Naive thymus-derived CD4-positive, alpha-beta T cell (primary cell): ENCODE results near the gene MTM1. TPM values are rescaled to one million over a fixed set of nuclear protein-coding genes. Genes with fewer than 3 reads are reported as not detected.

ENCODE experiments used
- ATAC-seq: fragments of 150-1000 bp; cut with Tn5 transposase; 2 replicates; pipeline ENCODE4 v1.10.0; 2021; ENCODE audit warnings: mild to moderate bottlenecking, moderate library complexity
- CTCF ChIA-PET: fragments of 350-600 bp; sonication (Branson Sonifier 250); formaldehyde crosslinking; loops from one replicate; lab custom pipeline; 2021; ENCODE audit warnings: antibody characterized with exemption; lab: Charles Lee
- POLR2A ChIA-PET: fragments of 350-600 bp; sonication (Branson Sonifier 250); formaldehyde crosslinking; loops from one replicate; lab custom pipeline; 2021; ENCODE audit warnings: antibody characterized with exemption, inconsistent platforms; lab: Charles Lee
- DNase-seq, 9 donors: peaks; one replicate each; pipeline versions ENCODE4 v3.0.0 to v3.0.0-alpha.2; 2020 to 2022; ENCODE audit warnings: mixed read lengths in 1 of 9
- H3K27ac ChIP-seq: one replicate; pipeline ENCODE4 v1.7.0; 2013; ENCODE audit warnings: mild to moderate bottlenecking, low read depth, low read length, moderate library complexity
- H3K27me3 ChIP-seq, 2 donors: one replicate each; pipeline ENCODE4 v1.7.0; 2013; ENCODE audit warnings: low read length in 2 of 2, mild to moderate bottlenecking in 2 of 2, moderate library complexity in 2 of 2; ENCODE audit not compliant: control insufficient read depth in 2 of 2, insufficient read depth in 2 of 2
- H3K36me3 ChIP-seq, 3 experiments: 1 replicate in 2 of 3; 2 replicates in 1 of 3; pipeline ENCODE4 v1.7.0; 2013; ENCODE audit warnings: low read length in 3 of 3, mild to moderate bottlenecking in 3 of 3, moderate library complexity in 1 of 3; ENCODE audit not compliant: insufficient read depth in 3 of 3, control insufficient read depth in 2 of 3
- H3K4me1 ChIP-seq, 2 donors: one replicate each; pipeline ENCODE4 v1.7.0; 2013; ENCODE audit warnings: low read length in 2 of 2, mild to moderate bottlenecking in 2 of 2, moderate library complexity in 1 of 2; ENCODE audit not compliant: control insufficient read depth in 2 of 2, insufficient read depth in 2 of 2
- H3K4me3 ChIP-seq: 2 replicates; pipeline ENCODE4 v1.7.0; 2013; ENCODE audit warnings: mild to moderate bottlenecking, low read length
- H3K9me3 ChIP-seq, 3 experiments: 1 replicate in 2 of 3; 2 replicates in 1 of 3; pipeline ENCODE4 v1.7.0; 2013; ENCODE audit warnings: low read length in 3 of 3; ENCODE audit not compliant: control insufficient read depth in 2 of 3
- H3K27ac Mint-ChIP-seq, 9 donors: one replicate each; pipeline ENCODE4 v1.8.0; 2020 to 2022; ENCODE audit warnings: mixed read lengths in 9 of 9, mild to moderate bottlenecking in 8 of 9, moderate library complexity in 5 of 9, inconsistent platforms in 2 of 9
- H3K27me3 Mint-ChIP-seq, 5 donors: one replicate each; pipeline ENCODE4 v1.8.0; 2021 to 2022; ENCODE audit warnings: mixed read lengths in 5 of 5, mild to moderate bottlenecking in 1 of 5
- H3K36me3 Mint-ChIP-seq, 5 donors: one replicate each; pipeline ENCODE4 v1.8.0; 2020 to 2022; ENCODE audit warnings: mixed read lengths in 5 of 5, mild to moderate bottlenecking in 3 of 5, inconsistent platforms in 1 of 5
- H3K4me1 Mint-ChIP-seq, 7 donors: one replicate each; pipeline ENCODE4 v1.8.0; 2020 to 2022; ENCODE audit warnings: mixed read lengths in 7 of 7, mild to moderate bottlenecking in 3 of 7, inconsistent platforms in 1 of 7
- H3K4me3 Mint-ChIP-seq, 10 donors: one replicate each; pipeline ENCODE4 v1.8.0; 2020 to 2022; ENCODE audit warnings: mild to moderate bottlenecking in 10 of 10, mixed read lengths in 10 of 10, moderate library complexity in 6 of 10, inconsistent platforms in 2 of 10
- H3K9me3 Mint-ChIP-seq, 11 donors: one replicate each; pipeline ENCODE4 v1.8.0; 2020 to 2022; ENCODE audit warnings: mixed read lengths in 11 of 11, mild to moderate bottlenecking in 4 of 11, inconsistent platforms in 1 of 11, moderate library complexity in 1 of 11
- intact Hi-C, 2 donors: fragments of 100-400 bp; cut with micrococcal nuclease; formaldehyde crosslinking; loops; one replicate each; pipeline ENCODE4 v1.15.1; 2023
- polyA plus RNA-seq, 2 donors: library from polyadenylated mRNA; unstranded; fragments of 300-500 nt; fragmentation: Illumina TruSeq; gene quantifications; one replicate each; pipeline ENCODE4 v1.2.3, GENCODE V29; 2021
- total RNA-seq, 6 experiments: library from RNA in 5 of 6; stranded (reverse) in 5 of 6; gene quantifications; 1 replicate in 5 of 6; 2 replicates in 1 of 6; pipeline ENCODE4 v1.2.3 and lab custom pipeline; 2021 to 2026

MTM1 gene
- total and polyA plus RNA-seq, 7 experiments from 2014 or later: 11.9 to 34.7 (median 24.6) TPM

- ChIA-PET CTCF (no interaction called here), POLR2A (no interaction called here)
- Mint-ChIP-seq H3K27me3 (no peaks in the 10 kb centered on the region), H3K4me1 (peaks cover 0 to 19% (median 11%) of the 10 kb centered on the region in 7 donors), H3K9me3 (peaks cover 0 to 1% (median 0%) of the 10 kb centered on the region in 11 donors), H3K4me3 (no peak overlapping the region), H3K27ac (peak overlapping the region in 4 of 9 donors; percentile 22 to 49 (median 40)), H3K36me3 (peaks cover 0 to 27% (median 19%) of the 10 kb centered on the region in 5 donors)
- intact Hi-C loops: no loop called here
- H3K36me3 ChIP-seq: peaks cover 0 to 22% (median 0%) of the 10 kb centered on the region in 3 experiments
- H3K27me3 ChIP-seq: no peaks in the 10 kb centered on the region
- H3K4me3 ChIP-seq: no peak overlapping the region
- no peak for ATAC-seq
- H3K9me3 ChIP-seq: no peaks in the 10 kb centered on the region
- no peak overlapping the region for H3K27ac ChIP-seq
- no peaks in the 10 kb centered on the region for H3K4me1 ChIP-seq
- no peak for DNase-seq
Observed at GRCh38 chrX:150621652-150622051, 53.2 kb downstream of the MTM1 start.

- H3K27ac ChIP-seq: no peak overlapping the region
- intact Hi-C loops: no loop called here
- DNase-seq (no peak), ATAC-seq (no peak)
- CTCF ChIA-PET: no interaction called here
- H3K4me1 ChIP-seq: no peaks in the 10 kb centered on the region
- peak overlapping the region in 1 of 9 donors; percentile 13 for H3K27ac Mint-ChIP-seq
- no peak overlapping the region for H3K4me3 ChIP-seq
- H3K36me3 Mint-ChIP-seq: peaks cover 0 to 25% (median 18%) of the 10 kb centered on the region in 5 donors
- peaks cover 0 to 24% (median 16%) of the 10 kb centered on the region in 7 donors for H3K4me1 Mint-ChIP-seq
- no peak overlapping the region for H3K4me3 Mint-ChIP-seq
- H3K27me3 Mint-ChIP-seq: no peaks in the 10 kb centered on the region
- no peaks in the 10 kb centered on the region for H3K27me3 ChIP-seq
- H3K36me3 ChIP-seq: peaks cover 0 to 27% (median 0%) of the 10 kb centered on the region in 3 experiments
- H3K9me3 ChIP-seq: no peaks in the 10 kb centered on the region
- H3K9me3 Mint-ChIP-seq: peaks cover 0 to 1% (median 0%) of the 10 kb centered on the region in 11 donors
- POLR2A ChIA-PET: no interaction called here
Observed at GRCh38 chrX:150623583-150623982, 55.2 kb downstream of the MTM1 start.

GRCh38 chrX:150625097-150625496 lies 56.7 kb downstream of the MTM1 start:
- peaks cover 7 to 32% (median 16%) of the 10 kb centered on the region in 5 donors for H3K36me3 Mint-ChIP-seq
- H3K4me1 Mint-ChIP-seq: peaks cover 0 to 27% (median 16%) of the 10 kb centered on the region in 7 donors
- ATAC-seq: no peak
- H3K36me3 ChIP-seq: peaks cover 0 to 24% (median 0%) of the 10 kb centered on the region in 3 experiments
- H3K4me1 ChIP-seq: no peaks in the 10 kb centered on the region
- DNase-seq: no peak
- H3K9me3 ChIP-seq: no peaks in the 10 kb centered on the region
- H3K27me3 Mint-ChIP-seq: no peaks in the 10 kb centered on the region
- no peaks in the 10 kb centered on the region for H3K27me3 ChIP-seq
- ChIA-PET POLR2A (no interaction called here), CTCF (no interaction called here)
- H3K27ac ChIP-seq: no peak overlapping the region
- intact Hi-C loops: no loop called here
- peak overlapping the region in 2 of 9 donors; percentile 5 to 42 for H3K27ac Mint-ChIP-seq
- no peak overlapping the region for H3K4me3 ChIP-seq
- H3K9me3 Mint-ChIP-seq: peaks cover 0 to 1% (median 0%) of the 10 kb centered on the region in 11 donors
- H3K4me3 Mint-ChIP-seq: no peak overlapping the region

- H3K9me3 Mint-ChIP-seq: peaks cover 0 to 1% (median 0%) of the 10 kb centered on the region in 11 donors
- peaks cover 7 to 31% (median 16%) of the 10 kb centered on the region in 5 donors for H3K36me3 Mint-ChIP-seq
- H3K4me1 ChIP-seq: no peaks in the 10 kb centered on the region
- CTCF ChIA-PET: no interaction called here
- intact Hi-C loops: no loop called here
- peak overlapping the region in 3 of 9 donors; percentile 5 to 45 (median 42) for H3K27ac Mint-ChIP-seq
- POLR2A ChIA-PET: no interaction called here
- DNase-seq: peak in 3 of 9 donors; percentile 2 to 10 (median 4)
- H3K36me3 ChIP-seq: peaks cover 0 to 25% (median 0%) of the 10 kb centered on the region in 3 experiments
- H3K4me3 Mint-ChIP-seq: peak overlapping the region in 1 of 10 donors; percentile 43
- no peak overlapping the region for H3K4me3 ChIP-seq
- no peak for ATAC-seq
- H3K9me3 ChIP-seq: no peaks in the 10 kb centered on the region
- H3K27me3 Mint-ChIP-seq: no peaks in the 10 kb centered on the region
- peaks cover 0 to 27% (median 16%) of the 10 kb centered on the region in 7 donors for H3K4me1 Mint-ChIP-seq
- H3K27ac ChIP-seq: no peak overlapping the region
- H3K27me3 ChIP-seq: no peaks in the 10 kb centered on the region
Observed at GRCh38 chrX:150625875-150626274, 57.5 kb downstream of the MTM1 start.

GRCh38 chrX:150627957-150628356 lies 59.5 kb downstream of the MTM1 start:
- Histone ChIP-seq H3K4me3 (no peak overlapping the region), H3K4me1 (no peaks in the 10 kb centered on the region), H3K27me3 (no peaks in the 10 kb centered on the region), H3K27ac (no peak overlapping the region), H3K9me3 (no peaks in the 10 kb centered on the region), H3K36me3 (peaks cover 0 to 22% (median 0%) of the 10 kb centered on the region in 3 experiments)
- ChIA-PET CTCF (no interaction called here), POLR2A (no interaction called here)
- Mint-ChIP-seq H3K9me3 (no peaks in the 10 kb centered on the region), H3K4me1 (peaks cover 0 to 19% (median 15%) of the 10 kb centered on the region in 7 donors), H3K27ac (no peak overlapping the region), H3K36me3 (peaks cover 7 to 30% (median 10%) of the 10 kb centered on the region in 5 donors), H3K27me3 (no peaks in the 10 kb centered on the region), H3K4me3 (no peak overlapping the region)
- ATAC-seq (no peak), DNase-seq (no peak)
- intact Hi-C loops: no loop called here

GRCh38 chrX:150635952-150636351 lies 67.5 kb downstream of the MTM1 start:
- Histone ChIP-seq H3K4me1 (no peaks in the 10 kb centered on the region), H3K4me3 (no peak overlapping the region), H3K36me3 (peaks cover 0 to 17% (median 7%) of the 10 kb centered on the region in 3 experiments), H3K9me3 (no peaks in the 10 kb centered on the region), H3K27me3 (no peaks in the 10 kb centered on the region), H3K27ac (no peak overlapping the region)
- CTCF ChIA-PET: no interaction called here
- H3K9me3 Mint-ChIP-seq: no peaks in the 10 kb centered on the region
- peaks cover 0 to 20% (median 0%) of the 10 kb centered on the region in 5 donors for H3K36me3 Mint-ChIP-seq
- H3K4me3 Mint-ChIP-seq: no peak overlapping the region
- intact Hi-C loops: loop anchor here in 1 of 2 donors (10.0 kb wide), 1 partner anchor 79 kb away; no protein-coding TSS in a partner anchor
- DNase-seq: no peak
- POLR2A ChIA-PET: interaction anchor here (0.6 kb wide), 1 partner anchor 93 kb away, joined by 3 read pairs; no protein-coding TSS in a partner anchor
- peaks cover 0 to 8% (median 0%) of the 10 kb centered on the region in 7 donors for H3K4me1 Mint-ChIP-seq
- peak overlapping the region in 1 of 9 donors; percentile 21 for H3K27ac Mint-ChIP-seq
- H3K27me3 Mint-ChIP-seq: no peaks in the 10 kb centered on the region
- ATAC-seq: no peak

- Histone ChIP-seq H3K27me3 (no peaks in the 10 kb centered on the region), H3K4me3 (no peak overlapping the region), H3K36me3 (peaks cover 3 to 18% (median 7%) of the 10 kb centered on the region in 3 experiments), H3K4me1 (no peaks in the 10 kb centered on the region), H3K27ac (no peak overlapping the region), H3K9me3 (no peaks in the 10 kb centered on the region)
- POLR2A ChIA-PET: no interaction called here
- H3K27ac Mint-ChIP-seq: no peak overlapping the region
- no peaks in the 10 kb centered on the region for H3K4me1 Mint-ChIP-seq
- CTCF ChIA-PET: no interaction called here
- H3K36me3 Mint-ChIP-seq: peaks cover 0 to 15% (median 3%) of the 10 kb centered on the region in 5 donors
- intact Hi-C loops: loop anchor here in 1 of 2 donors (5.0 kb wide), 2 partner anchors 95 to 680 kb away; no protein-coding TSS in a partner anchor
- H3K9me3 Mint-ChIP-seq: no peaks in the 10 kb centered on the region
- ATAC-seq (no peak), DNase-seq (no peak)
- H3K4me3 Mint-ChIP-seq: no peak overlapping the region
- H3K27me3 Mint-ChIP-seq: no peaks in the 10 kb centered on the region
Observed at GRCh38 chrX:150642423-150642822, 74.0 kb downstream of the MTM1 start.
